H1 (cell line): ENCODE results near the gene MAPKAP1. TPM values are rescaled to one million over a fixed set of nuclear protein-coding genes. Genes with fewer than 3 reads are reported as not detected.

ENCODE experiments used
- BCL11A ChIP-seq, 2 experiments: IDR thresholded peaks; one replicate each; pipeline ENCODE4 v1.6.1; 2011; ENCODE audit warnings: low read depth in 2 of 2, low read length in 2 of 2, mild to moderate bottlenecking in 2 of 2
- BRCA1 ChIP-seq: IDR thresholded peaks from 2 replicates; pipeline ENCODE4 v1.6.1; 2012; ENCODE audit warnings: low read depth, low read length, improper control_type of control experiment
- CBX8 ChIP-seq: fragments of 300-800, 300-1000 bp; sonication (generic); IDR thresholded peaks from 2 replicates; pipeline ENCODE4 v1.7.1; 2016; ENCODE audit warnings: low read depth, low read length, borderline replicate concordance
- POLR2A ChIP-seq, 2 experiments: IDR thresholded peaks; 1 replicate in 1 of 2; 2 replicates in 1 of 2; pipeline ENCODE4 v1.6.1; 2011; ENCODE audit warnings: low read depth in 2 of 2, low read length in 2 of 2, mild to moderate bottlenecking in 2 of 2; ENCODE audit errors: control extremely low read depth in 1 of 2
- polyA plus RNA-seq, 7 experiments: library from polyadenylated mRNA; depleted of rRNA in 3 of 7; stranded (reverse) in 5 of 7; unstranded in 2 of 7; fragments of >200 nt in 5 of 7; fragments of 200-250 nt in 2 of 7; gene quantifications; 1 replicate in 5 of 7; 2 replicates in 1 of 7; 4 replicates in 1 of 7; pipeline versions ENCODE4 v1.2.1 to v1.2.3, GENCODE V29; 2011 to 2013; ENCODE audit warnings: missing spikeins in 2 of 7, mixed read lengths in 2 of 7
- total RNA-seq: library from RNA; stranded (reverse); fragmentation: NEBNext Ultra II Directional; extraction: Animal tissue kit (Norgen Biotek cat#: 25700); gene quantifications from 2 replicates; pipeline ENCODE4 v1.2.1, GENCODE V29; 2021
- TF ChIP-seq, protein P1 (sequence below): IDR thresholded peaks from 2 replicates; pipeline ENCODE4 v1.6.1; 2012; ENCODE audit warnings: inconsistent platforms

The MAPKAP1 gene
- total and polyA plus RNA-seq, 2 of the 8 experiments (the other 6 are each of a cell fraction or from before 2014, with no cell fraction given): 79.2 to 140 TPM

DNA sequence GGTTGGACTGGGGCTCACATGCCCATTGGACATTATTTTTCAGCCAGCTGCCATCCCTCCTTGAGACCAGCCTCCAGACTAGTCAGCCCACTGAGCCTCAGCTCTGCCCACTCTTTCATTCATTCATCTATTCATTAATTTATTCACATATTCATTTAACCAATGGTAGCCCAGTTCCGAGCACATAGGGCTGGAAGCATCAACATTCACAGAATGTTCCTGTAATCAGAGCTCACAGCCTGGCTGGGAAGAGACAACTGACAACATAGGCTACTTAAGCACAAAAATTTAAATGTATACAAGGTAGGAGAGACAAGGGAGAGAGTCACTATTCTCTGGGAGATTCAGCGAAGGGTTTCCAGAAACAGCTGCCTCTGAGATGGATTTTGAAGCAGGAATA, 23.2 kb upstream of the MAPKAP1 start (continued):
- TF ChIP-seq CBX8: no peak
- TF ChIP-seq BCL11A (IDR thresholded peaks at IDR 0.05; ENCODE audit: low read depth in 2 of 2, low read length in 2 of 2): no peak
- TF ChIP-seq, protein P1, sequence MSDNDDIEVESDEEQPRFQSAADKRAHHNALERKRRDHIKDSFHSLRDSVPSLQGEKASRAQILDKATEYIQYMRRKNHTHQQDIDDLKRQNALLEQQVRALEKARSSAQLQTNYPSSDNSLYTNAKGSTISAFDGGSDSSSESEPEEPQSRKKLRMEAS: no peak
- no peak for TF ChIP-seq POLR2A (IDR thresholded peaks at IDR 0.05; ENCODE audit: control extremely low read depth in 1 of 2, low read depth in 2 of 2, low read length in 2 of 2)
- no peak for TF ChIP-seq BRCA1
- TF ChIP-seq, all 59 proteins: peak for 0
